GM10248 (cell line): ENCODE data around the gene TAF11L10.
"Not testable (repeated sequence)": the region's sequence is repeated elsewhere in the genome, so short reads cannot be mapped to it uniquely, and the experiment has no call there.

Experiments
- CTCF ChIA-PET: fragments of 300-600 bp; sonication (Branson Sonifier 250); formaldehyde crosslinking; extraction: SDS; loops from one replicate; lab custom pipeline; 2021; ENCODE audit warnings: antibody characterized with exemption; lab: Yijun Ruan, JAX
- POLR2A ChIA-PET: fragments of 350-650 bp; sonication (Branson Sonifier 250); formaldehyde crosslinking; extraction: SDS; loops from one replicate; lab custom pipeline; 2020; ENCODE audit warnings: antibody characterized with exemption; lab: Yijun Ruan, JAX
- DNase-seq: peaks from one replicate; pipeline ENCODE4 v3.0.0; 2012; ENCODE audit errors: extremely low spot score
- CTCF ChIP-seq: IDR thresholded peaks from 2 replicates; pipeline ENCODE4 v1.5.1; 2012; ENCODE audit warnings: mild to moderate bottlenecking, low read depth; ENCODE audit errors: extremely low read depth, missing control alignments, control extremely low read depth

The TAF11L10 gene

GRCh38 chr5:17604951-17605350 lies 7.3 kb upstream of the TAF11L10 start:
- TF ChIP-seq CTCF: no peak
- CTCF ChIA-PET: no interaction called here
- DNase-seq: no peak
- POLR2A ChIA-PET: no interaction called here

- CTCF ChIA-PET, POLR2A ChIA-PET, DNase-seq: not testable (repeated sequence)
Observed at GRCh38 chr5:17603880-17604279, 6.3 kb upstream of the TAF11L10 start, which contains the start of gene TAF11L11. Gene TAF11L11, plus strand, starts transcription at chr5:17604183.

GRCh38 chr5:17594255-17594654 lies 3.4 kb downstream of the TAF11L10 start, which contains the start of gene TAF11L9:
Gene TAF11L9, minus strand, starts transcription at chr5:17594394.
- POLR2A ChIA-PET, CTCF ChIA-PET: not testable (repeated sequence)

GRCh38 chr5:17590860-17591259 lies 6.8 kb downstream of the TAF11L10 start, which contains the start of gene TAF11L8:
Gene TAF11L8, minus strand, starts transcription at chr5:17590960.
- POLR2A ChIA-PET, CTCF ChIA-PET, DNase-seq: not testable (repeated sequence)

More at GRCh38 chr5:17594255-17594654, 3.4 kb downstream of the TAF11L10 start, which contains the start of gene TAF11L9:
- not testable (repeated sequence) for DNase-seq

- CTCF ChIA-PET, POLR2A ChIA-PET, DNase-seq: not testable (repeated sequence)
Observed at GRCh38 chr5:17585658-17586057, 12.0 kb downstream of the TAF11L10 start, which contains the start of gene TAF11L7. Gene TAF11L7, minus strand, starts transcription at chr5:17585758.
